GM23338 (cell line): Measurements from ENCODE around the gene SLC9A9. TPM values are rescaled to one million over a fixed set of nuclear protein-coding genes. Genes with fewer than 3 reads are reported as not detected.

Experiments
- ATAC-seq: fragments of 200-7000 bp; cut with Tn5 transposase; 3 replicates; pipeline ENCODE4 v1.9.1; 2020
- DNase-seq: peaks from one replicate; pipeline ENCODE4 v3.0.0-alpha.2; 2015; ENCODE audit warnings: low spot score
- H2AFZ ChIP-seq: fragments of 200-600 bp; sonication (generic); 2 replicates; pipeline ENCODE4 v1.8.0; 2016; ENCODE audit warnings: antibody characterized with exemption, mild to moderate bottlenecking, moderate library complexity
- H3F3A ChIP-seq: fragments of 200-600 bp; sonication (generic); replicated peaks from 2 replicates; pipeline ENCODE4 v1.8.0; 2017; ENCODE audit warnings: antibody characterized with exemption, mixed run types, low read depth
- H3K27ac ChIP-seq: fragments of 200-600 bp; sonication (generic); 2 replicates; pipeline ENCODE4 v1.6.1; 2016; ENCODE audit warnings: low read depth
- H3K27me3 ChIP-seq: fragments of 200-600 bp; sonication (generic); 2 replicates; pipeline ENCODE4 v1.8.0; 2016; ENCODE audit warnings: mild to moderate bottlenecking, mixed run types, moderate library complexity; ENCODE audit not compliant: insufficient read depth
- H3K36me3 ChIP-seq: fragments of 200-600 bp; sonication (generic); 2 replicates; pipeline ENCODE4 v1.8.0; 2016; ENCODE audit warnings: mild to moderate bottlenecking; ENCODE audit not compliant: insufficient read depth
- H3K4me1 ChIP-seq: fragments of 200-600 bp; sonication (generic); 2 replicates; pipeline ENCODE4 v1.8.0; 2016; ENCODE audit warnings: mild to moderate bottlenecking, moderate library complexity; ENCODE audit not compliant: insufficient read depth
- H3K4me2 ChIP-seq: fragments of 200-600 bp; sonication (generic); 2 replicates; pipeline ENCODE4 v1.7.1; 2017; ENCODE audit warnings: mixed run types
- H3K4me3 ChIP-seq: fragments of 200-600 bp; sonication (generic); 2 replicates; pipeline ENCODE4 v1.6.1; 2016; ENCODE audit warnings: mixed run types
- H3K79me2 ChIP-seq: fragments of 200-600 bp; sonication (generic); replicated peaks from 2 replicates; pipeline ENCODE4 v1.8.0; 2017; ENCODE audit warnings: mild to moderate bottlenecking; ENCODE audit not compliant: insufficient read depth
- H3K9me2 ChIP-seq: fragments of 200-600 bp; sonication (generic); 2 replicates; pipeline ENCODE4 v1.8.0; 2017; ENCODE audit not compliant: insufficient read depth
- H4K20me1 ChIP-seq: fragments of 200-600 bp; sonication (generic); replicated peaks from 2 replicates; pipeline ENCODE4 v1.8.0; 2017; ENCODE audit warnings: mild to moderate bottlenecking; ENCODE audit not compliant: insufficient read depth
- H3K27ac Mint-ChIP-seq: 2 replicates; pipeline ENCODE4 v1.8.0; 2020; ENCODE audit warnings: inconsistent platforms, mild to moderate bottlenecking, moderate library complexity, mixed read lengths
- H3K27me3 Mint-ChIP-seq: 3 replicates; pipeline ENCODE4 v1.8.0; 2022; ENCODE audit warnings: low read depth, mild to moderate bottlenecking, moderate library complexity, mixed read lengths, inconsistent platforms; ENCODE audit not compliant: insufficient read depth, poor library complexity
- H3K36me3 Mint-ChIP-seq: 3 replicates; pipeline ENCODE4 v1.8.0; 2021; ENCODE audit warnings: low read depth, mild to moderate bottlenecking, inconsistent platforms, moderate library complexity, mixed read lengths
- H3K4me1 Mint-ChIP-seq: 3 replicates; pipeline ENCODE4 v1.8.0; 2020; ENCODE audit warnings: mild to moderate bottlenecking, inconsistent platforms, mixed read lengths
- H3K4me3 Mint-ChIP-seq: 3 replicates; pipeline ENCODE4 v1.8.0; 2021; ENCODE audit warnings: moderate library complexity, mild to moderate bottlenecking, inconsistent platforms, mixed read lengths
- H3K9me3 Mint-ChIP-seq: 3 replicates; pipeline ENCODE4 v1.8.0; 2020; ENCODE audit warnings: moderate library complexity, mild to moderate bottlenecking, inconsistent platforms, mixed read lengths
- CREB1 ChIP-seq: fragments of 250-450 bp; sonication (Bioruptor Pico); IDR thresholded peaks from 2 replicates; pipeline ENCODE4 v1.5.0; 2020; ENCODE audit warnings: low read depth, mild to moderate bottlenecking, moderate library complexity
- EZH2 ChIP-seq: fragments of 200-600 bp; sonication (generic); IDR thresholded peaks from one replicate; pipeline ENCODE4 v1.8.0; 2017; ENCODE audit warnings: antibody characterized with exemption, mild to moderate bottlenecking, low read depth; ENCODE audit not compliant: unreplicated experiment
- EZH2phosphoT487 ChIP-seq: fragments of 200-600 bp; sonication (generic); IDR thresholded peaks from one replicate; pipeline ENCODE4 v1.8.1; 2018; ENCODE audit warnings: antibody characterized with exemption; ENCODE audit not compliant: unreplicated experiment
- JUNB ChIP-seq: IDR thresholded peaks from one replicate; pipeline ENCODE4 v1.6.1; 2016; ENCODE audit warnings: antibody characterized with exemption; ENCODE audit not compliant: unreplicated experiment
- NANOG ChIP-seq: IDR thresholded peaks from 2 replicates; pipeline ENCODE4 v1.6.1; 2016; ENCODE audit warnings: antibody characterized with exemption, borderline replicate concordance
- POLR2AphosphoS5 ChIP-seq: IDR thresholded peaks from 2 replicates; pipeline ENCODE4 v1.6.1; 2016; ENCODE audit warnings: antibody characterized with exemption, low read depth
- STAT1 ChIP-seq: IDR thresholded peaks from one replicate; pipeline ENCODE4 v1.6.1; 2016; ENCODE audit warnings: antibody characterized with exemption; ENCODE audit not compliant: unreplicated experiment
- ZNF114 ChIP-seq: fragments of 250-450 bp; sonication (Bioruptor Pico); IDR thresholded peaks from 2 replicates; pipeline ENCODE4 v1.5.0; 2020; ENCODE audit warnings: mild to moderate bottlenecking, moderate library complexity
- ZNF331 ChIP-seq: fragments of 250-450 bp; sonication (Bioruptor Pico); IDR thresholded peaks from 2 replicates; pipeline ENCODE4 v1.5.0; 2020; ENCODE audit warnings: low read depth, mild to moderate bottlenecking, moderate library complexity
- polyA plus RNA-seq: library from polyadenylated mRNA; unstranded; fragments of >200 nt; fragmentation: Nextera tagmentation; extraction: Ambion mirVana; gene quantifications from 2 replicates; pipeline ENCODE4 v1.2.1, GENCODE V29; 2016
- total RNA-seq: library from RNA; depleted of rRNA; stranded (reverse); fragments of >200 nt; shearing (Covaris generic); gene quantifications from 2 replicates; pipeline ENCODE4 v1.2.3, GENCODE V29; 2014
- TF ChIP-seq, protein P1 (sequence below): fragments of 250-450 bp; sonication (Bioruptor Pico); IDR thresholded peaks from 2 replicates; pipeline ENCODE4 v1.5.0; 2020; ENCODE audit warnings: mild to moderate bottlenecking, moderate library complexity
- TF ChIP-seq, protein P2 (sequence below), 2 experiments: fragments of 200-600 bp in 1 of 2; sonication (generic) in 1 of 2; conservative IDR thresholded peaks; 2 replicates each; pipeline versions ENCODE4 v1.5.1 to v1.6.1; 2016 to 2017; ENCODE audit warnings: antibody characterized with exemption in 2 of 2, low read depth in 2 of 2, mild to moderate bottlenecking in 2 of 2, moderate library complexity in 1 of 2
- TF ChIP-seq, protein P3 (sequence below): IDR thresholded peaks from 2 replicates; pipeline ENCODE4 v1.6.1; 2016; ENCODE audit warnings: antibody characterized with exemption
- TF ChIP-seq, protein P4 (sequence below): IDR thresholded peaks from one replicate; pipeline ENCODE4 v1.6.1; 2018; ENCODE audit warnings: antibody characterized with exemption; ENCODE audit not compliant: unreplicated experiment

Gene SLC9A9
- total and polyA plus RNA-seq, 2 experiments from 2014 or later, result 1.3 to 1.6 TPM

GRCh38 chr3:143720381-143720780 lies 127.9 kb downstream of the SLC9A9 start:
- no peak overlapping the region for H3K27ac ChIP-seq
- no peaks in the 10 kb centered on the region for H3K79me2 ChIP-seq
- peaks cover 4% of the 10 kb centered on the region; the same call in 2 of the 3 replicates for H3K4me1 Mint-ChIP-seq
- ATAC-seq (no peak), DNase-seq (no peak)
- no peaks in the 10 kb centered on the region for H3K36me3 ChIP-seq
- peaks cover 3% of the 10 kb centered on the region; the same call in 2 of the 3 replicates for H3K9me3 Mint-ChIP-seq
- H3K36me3 Mint-ChIP-seq, result no peaks in the 10 kb centered on the region
- no peak overlapping the region for H3K4me3 Mint-ChIP-seq
- no peak overlapping the region for H3K27ac Mint-ChIP-seq
- no peaks in the 10 kb centered on the region for H4K20me1 ChIP-seq
- no peak for TF ChIP-seq EZH2
- no peak for TF ChIP-seq ZNF331 (CRISPR knock-in tag)
- no peak for TF ChIP-seq CREB1 (CRISPR knock-in tag)
- no peak for TF ChIP-seq STAT1
- TF ChIP-seq, protein P1, sequence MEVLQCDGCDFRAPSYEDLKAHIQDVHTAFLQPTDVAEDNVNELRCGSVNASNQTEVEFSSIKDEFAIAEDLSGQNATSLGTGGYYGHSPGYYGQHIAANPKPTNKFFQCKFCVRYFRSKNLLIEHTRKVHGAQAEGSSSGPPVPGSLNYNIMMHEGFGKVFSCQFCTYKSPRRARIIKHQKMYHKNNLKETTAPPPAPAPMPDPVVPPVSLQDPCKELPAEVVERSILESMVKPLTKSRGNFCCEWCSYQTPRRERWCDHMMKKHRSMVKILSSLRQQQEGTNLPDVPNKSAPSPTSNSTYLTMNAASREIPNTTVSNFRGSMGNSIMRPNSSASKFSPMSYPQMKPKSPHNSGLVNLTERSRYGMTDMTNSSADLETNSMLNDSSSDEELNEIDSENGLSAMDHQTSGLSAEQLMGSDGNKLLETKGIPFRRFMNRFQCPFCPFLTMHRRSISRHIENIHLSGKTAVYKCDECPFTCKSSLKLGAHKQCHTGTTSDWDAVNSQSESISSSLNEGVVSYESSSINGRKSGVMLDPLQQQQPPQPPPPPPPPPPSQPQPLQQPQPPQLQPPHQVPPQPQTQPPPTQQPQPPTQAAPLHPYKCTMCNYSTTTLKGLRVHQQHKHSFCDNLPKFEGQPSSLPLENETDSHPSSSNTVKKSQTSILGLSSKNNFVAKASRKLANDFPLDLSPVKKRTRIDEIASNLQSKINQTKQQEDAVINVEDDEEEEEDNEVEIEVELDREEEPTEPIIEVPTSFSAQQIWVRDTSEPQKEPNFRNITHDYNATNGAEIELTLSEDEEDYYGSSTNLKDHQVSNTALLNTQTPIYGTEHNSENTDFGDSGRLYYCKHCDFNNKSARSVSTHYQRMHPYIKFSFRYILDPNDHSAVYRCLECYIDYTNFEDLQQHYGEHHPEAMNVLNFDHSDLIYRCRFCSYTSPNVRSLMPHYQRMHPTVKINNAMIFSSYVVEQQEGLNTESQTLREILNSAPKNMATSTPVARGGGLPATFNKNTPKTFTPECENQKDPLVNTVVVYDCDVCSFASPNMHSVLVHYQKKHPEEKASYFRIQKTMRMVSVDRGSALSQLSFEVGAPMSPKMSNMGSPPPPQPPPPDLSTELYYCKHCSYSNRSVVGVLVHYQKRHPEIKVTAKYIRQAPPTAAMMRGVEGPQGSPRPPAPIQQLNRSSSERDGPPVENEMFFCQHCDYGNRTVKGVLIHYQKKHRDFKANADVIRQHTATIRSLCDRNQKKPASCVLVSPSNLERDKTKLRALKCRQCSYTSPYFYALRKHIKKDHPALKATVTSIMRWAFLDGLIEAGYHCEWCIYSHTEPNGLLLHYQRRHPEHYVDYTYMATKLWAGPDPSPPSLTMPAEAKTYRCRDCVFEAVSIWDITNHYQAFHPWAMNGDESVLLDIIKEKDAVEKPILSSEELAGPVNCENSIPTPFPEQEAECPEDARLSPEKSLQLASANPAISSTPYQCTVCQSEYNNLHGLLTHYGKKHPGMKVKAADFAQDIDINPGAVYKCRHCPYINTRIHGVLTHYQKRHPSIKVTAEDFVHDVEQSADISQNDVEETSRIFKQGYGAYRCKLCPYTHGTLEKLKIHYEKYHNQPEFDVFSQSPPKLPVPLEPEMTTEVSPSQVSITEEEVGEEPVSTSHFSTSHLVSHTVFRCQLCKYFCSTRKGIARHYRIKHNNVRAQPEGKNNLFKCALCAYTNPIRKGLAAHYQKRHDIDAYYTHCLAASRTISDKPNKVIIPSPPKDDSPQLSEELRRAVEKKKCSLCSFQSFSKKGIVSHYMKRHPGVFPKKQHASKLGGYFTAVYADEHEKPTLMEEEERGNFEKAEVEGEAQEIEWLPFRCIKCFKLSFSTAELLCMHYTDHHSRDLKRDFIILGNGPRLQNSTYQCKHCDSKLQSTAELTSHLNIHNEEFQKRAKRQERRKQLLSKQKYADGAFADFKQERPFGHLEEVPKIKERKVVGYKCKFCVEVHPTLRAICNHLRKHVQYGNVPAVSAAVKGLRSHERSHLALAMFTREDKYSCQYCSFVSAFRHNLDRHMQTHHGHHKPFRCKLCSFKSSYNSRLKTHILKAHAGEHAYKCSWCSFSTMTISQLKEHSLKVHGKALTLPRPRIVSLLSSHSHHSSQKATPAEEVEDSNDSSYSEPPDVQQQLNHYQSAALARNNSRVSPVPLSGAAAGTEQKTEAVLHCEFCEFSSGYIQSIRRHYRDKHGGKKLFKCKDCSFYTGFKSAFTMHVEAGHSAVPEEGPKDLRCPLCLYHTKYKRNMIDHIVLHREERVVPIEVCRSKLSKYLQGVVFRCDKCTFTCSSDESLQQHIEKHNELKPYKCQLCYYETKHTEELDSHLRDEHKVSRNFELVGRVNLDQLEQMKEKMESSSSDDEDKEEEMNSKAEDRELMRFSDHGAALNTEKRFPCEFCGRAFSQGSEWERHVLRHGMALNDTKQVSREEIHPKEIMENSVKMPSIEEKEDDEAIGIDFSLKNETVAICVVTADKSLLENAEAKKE (CRISPR knock-in tag), result no peak
- TF ChIP-seq, protein P2, sequence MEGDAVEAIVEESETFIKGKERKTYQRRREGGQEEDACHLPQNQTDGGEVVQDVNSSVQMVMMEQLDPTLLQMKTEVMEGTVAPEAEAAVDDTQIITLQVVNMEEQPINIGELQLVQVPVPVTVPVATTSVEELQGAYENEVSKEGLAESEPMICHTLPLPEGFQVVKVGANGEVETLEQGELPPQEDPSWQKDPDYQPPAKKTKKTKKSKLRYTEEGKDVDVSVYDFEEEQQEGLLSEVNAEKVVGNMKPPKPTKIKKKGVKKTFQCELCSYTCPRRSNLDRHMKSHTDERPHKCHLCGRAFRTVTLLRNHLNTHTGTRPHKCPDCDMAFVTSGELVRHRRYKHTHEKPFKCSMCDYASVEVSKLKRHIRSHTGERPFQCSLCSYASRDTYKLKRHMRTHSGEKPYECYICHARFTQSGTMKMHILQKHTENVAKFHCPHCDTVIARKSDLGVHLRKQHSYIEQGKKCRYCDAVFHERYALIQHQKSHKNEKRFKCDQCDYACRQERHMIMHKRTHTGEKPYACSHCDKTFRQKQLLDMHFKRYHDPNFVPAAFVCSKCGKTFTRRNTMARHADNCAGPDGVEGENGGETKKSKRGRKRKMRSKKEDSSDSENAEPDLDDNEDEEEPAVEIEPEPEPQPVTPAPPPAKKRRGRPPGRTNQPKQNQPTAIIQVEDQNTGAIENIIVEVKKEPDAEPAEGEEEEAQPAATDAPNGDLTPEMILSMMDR (conservative IDR thresholded peaks at IDR 0.05; ENCODE audit: low read depth in 2 of 2), result no peak
- TF ChIP-seq ZNF114 (CRISPR knock-in tag), result no peak
- TF ChIP-seq EZH2phosphoT487, result no peak
- TF ChIP-seq, protein P3, sequence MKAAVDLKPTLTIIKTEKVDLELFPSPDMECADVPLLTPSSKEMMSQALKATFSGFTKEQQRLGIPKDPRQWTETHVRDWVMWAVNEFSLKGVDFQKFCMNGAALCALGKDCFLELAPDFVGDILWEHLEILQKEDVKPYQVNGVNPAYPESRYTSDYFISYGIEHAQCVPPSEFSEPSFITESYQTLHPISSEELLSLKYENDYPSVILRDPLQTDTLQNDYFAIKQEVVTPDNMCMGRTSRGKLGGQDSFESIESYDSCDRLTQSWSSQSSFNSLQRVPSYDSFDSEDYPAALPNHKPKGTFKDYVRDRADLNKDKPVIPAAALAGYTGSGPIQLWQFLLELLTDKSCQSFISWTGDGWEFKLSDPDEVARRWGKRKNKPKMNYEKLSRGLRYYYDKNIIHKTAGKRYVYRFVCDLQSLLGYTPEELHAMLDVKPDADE, result no peak
- TF ChIP-seq, protein P4, sequence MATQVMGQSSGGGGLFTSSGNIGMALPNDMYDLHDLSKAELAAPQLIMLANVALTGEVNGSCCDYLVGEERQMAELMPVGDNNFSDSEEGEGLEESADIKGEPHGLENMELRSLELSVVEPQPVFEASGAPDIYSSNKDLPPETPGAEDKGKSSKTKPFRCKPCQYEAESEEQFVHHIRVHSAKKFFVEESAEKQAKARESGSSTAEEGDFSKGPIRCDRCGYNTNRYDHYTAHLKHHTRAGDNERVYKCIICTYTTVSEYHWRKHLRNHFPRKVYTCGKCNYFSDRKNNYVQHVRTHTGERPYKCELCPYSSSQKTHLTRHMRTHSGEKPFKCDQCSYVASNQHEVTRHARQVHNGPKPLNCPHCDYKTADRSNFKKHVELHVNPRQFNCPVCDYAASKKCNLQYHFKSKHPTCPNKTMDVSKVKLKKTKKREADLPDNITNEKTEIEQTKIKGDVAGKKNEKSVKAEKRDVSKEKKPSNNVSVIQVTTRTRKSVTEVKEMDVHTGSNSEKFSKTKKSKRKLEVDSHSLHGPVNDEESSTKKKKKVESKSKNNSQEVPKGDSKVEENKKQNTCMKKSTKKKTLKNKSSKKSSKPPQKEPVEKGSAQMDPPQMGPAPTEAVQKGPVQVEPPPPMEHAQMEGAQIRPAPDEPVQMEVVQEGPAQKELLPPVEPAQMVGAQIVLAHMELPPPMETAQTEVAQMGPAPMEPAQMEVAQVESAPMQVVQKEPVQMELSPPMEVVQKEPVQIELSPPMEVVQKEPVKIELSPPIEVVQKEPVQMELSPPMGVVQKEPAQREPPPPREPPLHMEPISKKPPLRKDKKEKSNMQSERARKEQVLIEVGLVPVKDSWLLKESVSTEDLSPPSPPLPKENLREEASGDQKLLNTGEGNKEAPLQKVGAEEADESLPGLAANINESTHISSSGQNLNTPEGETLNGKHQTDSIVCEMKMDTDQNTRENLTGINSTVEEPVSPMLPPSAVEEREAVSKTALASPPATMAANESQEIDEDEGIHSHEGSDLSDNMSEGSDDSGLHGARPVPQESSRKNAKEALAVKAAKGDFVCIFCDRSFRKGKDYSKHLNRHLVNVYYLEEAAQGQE, result no peak
- TF ChIP-seq POLR2AphosphoS5, result no peak
- TF ChIP-seq JUNB, result no peak
- TF ChIP-seq NANOG, result no peak
- no peaks in the 10 kb centered on the region for H3F3A ChIP-seq
- H3K9me2 ChIP-seq, result peaks cover under 1% of the 10 kb centered on the region; the same call in 1 of the 2 replicates
- H3K4me2 ChIP-seq, result no peak overlapping the region
- H3K27me3 ChIP-seq, result no peaks in the 10 kb centered on the region
- no peaks in the 10 kb centered on the region for H3K4me1 ChIP-seq
- H3K27me3 Mint-ChIP-seq, result no peaks in the 10 kb centered on the region
- H2AFZ ChIP-seq, result no peak overlapping the region
- no peak overlapping the region for H3K4me3 ChIP-seq
